ENCODE measurements around the gene RIMS1.

The RIMS1 gene

DNA sequence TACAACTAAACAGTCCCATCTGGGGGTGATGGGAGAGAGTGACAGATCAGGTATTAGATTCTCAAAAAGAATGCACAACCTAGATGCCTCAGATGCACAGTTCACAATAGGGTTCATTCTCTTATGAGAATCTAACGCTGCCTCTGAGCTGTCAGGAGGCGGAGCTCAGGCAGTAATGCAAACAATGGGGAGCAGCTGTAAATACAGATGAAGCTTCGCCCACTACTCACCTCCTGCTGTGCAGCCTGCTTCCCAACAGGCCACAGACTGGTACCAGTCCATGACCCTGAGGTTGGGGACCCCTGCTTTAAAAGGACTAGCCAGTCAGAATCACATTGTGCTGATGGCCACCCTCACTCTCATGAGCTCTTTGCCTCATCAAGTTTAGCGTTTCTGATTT, 488.5 kb downstream of the RIMS1 start:
- no peak overlapping the region for H3K27ac ChIP-seq
- no peak for DNase-seq (ENCODE audit: low spot score)
- H3K4me3 ChIP-seq, result no peak overlapping the region
- TF ChIP-seq CTCF (IDR thresholded peaks at IDR 0.05), result no peak

- TF ChIP-seq CTCF (IDR thresholded peaks at IDR 0.05), result no peak
- H3K27ac ChIP-seq, result no peak overlapping the region
Measured at GRCh38 chr6:72376736-72377135, 490.4 kb downstream of the RIMS1 start.

DNA sequence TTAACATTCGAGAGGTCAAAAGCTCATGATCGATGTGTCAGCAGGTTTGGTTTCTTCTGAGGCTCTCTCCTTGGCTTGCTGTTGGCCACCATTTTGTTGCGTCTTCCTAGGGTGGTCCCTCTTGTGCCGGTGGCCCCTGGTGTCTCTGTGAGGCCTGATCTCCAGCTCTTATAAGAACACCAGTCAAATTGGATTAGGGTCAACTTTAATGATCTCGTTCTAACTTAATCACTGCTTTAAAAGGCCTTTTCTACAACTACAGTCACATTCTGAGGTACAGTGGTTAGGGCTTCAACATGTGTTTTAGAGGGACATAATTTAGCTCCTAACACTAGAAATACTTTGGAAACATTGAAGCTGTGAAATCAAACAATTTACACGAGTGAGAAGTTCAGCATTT, 494.7 kb downstream of the RIMS1 start:
- no peak for DNase-seq (ENCODE audit: low spot score)

More at GRCh38 chr6:72376736-72377135, 490.4 kb downstream of the RIMS1 start:
- H3K4me3 ChIP-seq, result no peak overlapping the region
- no peak for DNase-seq (ENCODE audit: low spot score)

GRCh38 chr6:72382602-72383529, 496.5 kb downstream of the RIMS1 start:
- H3K27ac ChIP-seq, result no peak overlapping the region
- no peak for TF ChIP-seq CTCF (IDR thresholded peaks at IDR 0.05)
- no peak for DNase-seq (ENCODE audit: low spot score)
- H3K4me3 ChIP-seq, result no peak overlapping the region

More for the DNA sequence above, 494.7 kb downstream of the RIMS1 start:
- H3K4me3 ChIP-seq, result no peak overlapping the region
- no peak for TF ChIP-seq CTCF (IDR thresholded peaks at IDR 0.05)
- H3K27ac ChIP-seq, result no peak overlapping the region

DNA sequence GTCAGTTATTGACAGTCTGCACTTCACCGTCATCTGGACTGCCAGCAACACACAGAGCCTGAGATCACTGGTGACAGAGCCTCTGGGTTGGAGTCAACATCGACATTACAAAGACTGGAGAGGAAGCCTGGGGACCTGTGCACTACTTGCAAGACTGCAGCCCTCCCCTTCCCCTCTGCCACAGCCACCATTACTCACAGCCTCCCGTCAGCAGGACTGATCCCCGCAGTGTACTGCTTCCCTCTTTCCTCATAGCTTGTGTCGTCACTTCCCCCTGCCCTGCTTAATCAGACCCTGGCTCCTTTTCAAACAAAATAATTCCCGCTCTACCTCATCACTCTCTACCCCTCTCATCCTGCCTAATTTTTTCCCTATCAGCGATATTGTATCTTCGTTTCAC, 500.0 kb downstream of the RIMS1 start:
- no peak for DNase-seq (ENCODE audit: low spot score)
- H3K4me3 ChIP-seq, result no peak overlapping the region
- H3K27ac ChIP-seq, result no peak overlapping the region
- no peak for TF ChIP-seq CTCF (IDR thresholded peaks at IDR 0.05)

DNA sequence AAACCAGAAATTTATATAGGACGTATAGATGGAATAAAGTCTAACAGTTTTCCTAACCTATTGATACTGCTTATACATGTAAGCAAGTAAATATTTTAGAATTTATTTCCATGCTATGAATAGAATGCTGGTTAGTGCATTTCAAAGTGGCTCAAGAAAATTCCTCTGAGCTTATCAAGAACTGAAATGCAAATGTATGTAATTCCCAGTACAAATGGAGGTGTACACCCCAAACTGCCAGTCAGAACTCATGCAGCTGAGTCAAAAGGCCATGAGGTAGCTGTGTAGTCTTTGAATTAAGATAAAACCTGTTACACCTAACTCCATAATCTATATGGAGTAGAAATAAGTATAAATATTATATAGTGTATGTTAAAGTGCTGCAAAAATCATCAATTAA, 503.3 kb downstream of the RIMS1 start:
- H3K27ac ChIP-seq, result no peak overlapping the region
- no peak overlapping the region for H3K4me3 ChIP-seq
- DNase-seq (ENCODE audit: low spot score), result no peak
- no peak for TF ChIP-seq CTCF (IDR thresholded peaks at IDR 0.05)

DNA sequence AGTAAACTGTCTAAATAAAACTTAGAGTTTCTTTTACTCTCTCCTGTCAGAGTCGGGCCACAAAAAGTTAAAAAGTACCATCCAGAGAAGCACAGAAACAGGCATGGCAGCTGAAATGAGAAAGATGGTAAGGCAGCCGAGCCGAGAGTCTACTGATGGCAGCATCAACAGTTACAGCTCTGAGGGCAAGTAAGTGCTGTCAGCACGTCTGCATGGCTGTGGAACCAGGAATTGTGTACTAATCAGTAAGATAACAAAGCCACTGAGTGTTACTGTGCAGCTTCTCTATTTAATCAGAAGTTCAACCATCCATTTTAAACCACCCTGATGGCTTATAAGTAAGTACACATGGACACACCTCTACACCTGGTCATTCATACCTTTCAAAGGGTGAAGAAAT, 504.2 kb downstream of the RIMS1 start:
- TF ChIP-seq CTCF (IDR thresholded peaks at IDR 0.05), result no peak
- Histone ChIP-seq H3K27ac (no peak overlapping the region), H3K4me3 (no peak overlapping the region)
- no peak for DNase-seq (ENCODE audit: low spot score)
